PC-3 (cell line): ENCODE results near the gene ARL14EP.

Source experiments
- CTCF ChIP-seq: fragments of 300-600 bp; sonication (generic); conservative IDR thresholded peaks from 2 replicates; pipeline ENCODE4 v1.5.1; 2017; ENCODE audit warnings: antibody characterized with exemption, low read depth, mild to moderate bottlenecking, low read length
- EZH2 ChIP-seq: fragments of 300-600 bp; sonication (generic); IDR thresholded peaks from one replicate; pipeline ENCODE4 v1.6.1; 2017; ENCODE audit warnings: antibody characterized with exemption, mild to moderate bottlenecking, low read length; ENCODE audit not compliant: unreplicated experiment
- EZH2phosphoT487 ChIP-seq: fragments of 300-600 bp; sonication (generic); IDR thresholded peaks from 2 replicates; pipeline ENCODE4 v1.6.1; 2018; ENCODE audit warnings: mild to moderate bottlenecking, antibody characterized with exemption, low read length, borderline replicate concordance

GRCh38 chr11:30349885-30350284 lies 27.0 kb downstream of the ARL14EP start:
- TF ChIP-seq CTCF (no peak), EZH2 (no peak), EZH2phosphoT487 (no peak)
